Measurements from ENCODE around the gene COA7.

The COA7 gene

GRCh38 chr1:52667984-52668383, 30.2 kb downstream of the COA7 start:
- no peak for TF ChIP-seq POLR2A (IDR thresholded peaks at IDR 0.05; ENCODE audit: low read depth, low read length)
- FAIRE-seq (no peak), DNase-seq (ENCODE audit: insufficient read length, low spot score) (no peak)

DNA sequence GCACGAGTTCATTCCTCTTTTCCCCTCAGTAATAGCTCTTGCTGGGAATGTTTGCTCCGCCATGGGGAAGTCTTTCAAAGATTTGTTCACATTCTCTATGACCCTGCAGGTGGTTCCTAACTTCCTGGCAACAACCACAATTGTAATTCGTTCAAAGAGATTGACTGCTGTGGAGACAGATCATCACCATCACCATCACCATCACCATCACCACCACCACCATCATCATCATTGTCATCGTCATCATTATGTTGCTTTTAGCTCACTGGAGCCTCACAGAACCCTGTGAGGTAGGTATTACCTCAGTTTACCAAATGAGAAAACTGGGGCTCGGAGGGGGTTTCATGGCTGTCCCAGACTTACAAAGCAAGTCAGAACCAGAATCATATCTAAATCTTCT, 30.9 kb downstream of the COA7 start:
- no peak for TF ChIP-seq POLR2A (IDR thresholded peaks at IDR 0.05; ENCODE audit: low read depth, low read length)
- FAIRE-seq (no peak), DNase-seq (ENCODE audit: insufficient read length, low spot score) (no peak)

DNA sequence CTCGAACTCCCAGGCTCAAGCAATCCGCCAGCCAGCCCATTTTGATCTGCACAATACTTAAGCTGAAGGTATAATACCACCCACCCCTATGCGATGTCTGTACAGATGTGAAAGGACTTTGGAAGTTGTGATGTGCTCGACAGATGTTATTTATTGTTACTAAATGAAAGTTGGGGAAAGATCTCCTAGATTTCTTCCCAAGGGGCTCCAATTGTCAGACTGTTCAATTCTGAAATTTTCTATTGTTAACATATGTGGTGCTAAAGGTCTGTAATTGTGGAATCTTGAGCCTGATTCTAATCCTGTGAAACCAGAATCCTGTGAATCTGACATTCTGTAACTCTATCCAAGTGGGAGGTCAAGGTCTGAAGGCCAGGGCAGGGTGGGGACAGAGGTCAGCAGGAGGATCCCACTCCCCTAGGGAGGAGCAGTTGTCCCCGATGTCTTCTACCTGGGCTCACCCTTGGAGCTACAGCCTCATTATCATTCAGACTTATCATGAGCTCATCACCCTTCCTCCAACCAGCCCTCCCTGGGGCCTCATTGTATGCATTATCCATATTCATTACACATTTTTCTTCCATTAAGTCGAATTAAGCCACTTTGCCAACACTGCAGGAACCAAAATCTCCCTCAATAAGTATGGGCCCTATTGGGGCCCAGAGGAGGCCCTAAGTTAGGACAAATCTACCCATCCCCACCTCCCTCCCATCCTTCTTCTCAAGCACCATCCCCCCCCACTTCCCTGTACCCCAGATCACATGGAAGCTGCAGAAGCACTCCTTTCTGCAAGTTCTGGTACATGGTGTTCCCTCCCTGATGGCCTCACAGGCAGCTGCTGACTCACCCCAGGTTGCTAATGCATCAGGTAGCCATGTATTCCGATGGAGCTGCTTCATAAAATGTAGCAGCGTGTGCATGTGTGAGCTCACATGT, 32.9 kb downstream of the COA7 start:
- TF ChIP-seq POLR2A (IDR thresholded peaks at IDR 0.05; ENCODE audit: low read depth, low read length): no peak
- DNase-seq (ENCODE audit: insufficient read length, low spot score) (no peak), FAIRE-seq (no peak)

- FAIRE-seq: no peak
- TF ChIP-seq POLR2A (IDR thresholded peaks at IDR 0.05; ENCODE audit: low read depth, low read length): no peak
- no peak for DNase-seq (ENCODE audit: insufficient read length, low spot score)
Measured at GRCh38 chr1:52663716-52664115, 34.4 kb downstream of the COA7 start.

DNA sequence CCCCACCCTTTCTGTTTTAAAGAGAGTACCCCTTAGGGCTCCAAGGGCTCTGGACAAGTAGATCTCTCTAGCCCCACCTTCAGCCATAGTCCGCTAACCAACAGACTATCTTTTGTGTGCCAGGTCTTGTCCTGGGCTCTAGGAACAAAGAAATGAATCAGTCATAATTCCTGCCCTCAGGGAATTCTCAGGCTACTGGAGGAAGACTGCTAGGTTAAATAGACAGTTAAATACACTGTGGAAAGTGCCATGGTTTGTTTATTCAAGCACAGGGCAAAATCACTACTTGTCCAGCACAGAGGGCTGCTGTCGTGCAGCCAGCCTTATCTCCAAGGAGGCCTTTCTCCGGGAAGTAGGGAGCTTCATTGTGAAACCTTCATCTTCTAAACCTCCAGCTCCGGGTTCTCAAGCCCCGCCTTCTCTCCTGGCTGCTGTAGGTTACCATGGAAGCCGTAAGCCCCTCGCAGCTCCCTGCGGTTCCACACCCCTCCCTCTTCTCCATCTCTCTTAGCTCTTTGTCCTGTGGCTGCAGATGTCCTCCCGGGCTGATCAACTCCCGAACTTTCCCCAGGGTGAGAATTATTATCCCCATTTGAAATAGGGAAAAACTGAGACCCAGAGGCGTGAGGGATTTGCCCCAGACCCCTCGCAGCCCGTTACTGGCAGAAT, 35.4 kb downstream of the COA7 start:
- FAIRE-seq (peak; percentile 58), DNase-seq (ENCODE audit: insufficient read length, low spot score) (peak; percentile 43)
- TF ChIP-seq POLR2A (IDR thresholded peaks at IDR 0.05; ENCODE audit: low read depth, low read length): no peak

DNA sequence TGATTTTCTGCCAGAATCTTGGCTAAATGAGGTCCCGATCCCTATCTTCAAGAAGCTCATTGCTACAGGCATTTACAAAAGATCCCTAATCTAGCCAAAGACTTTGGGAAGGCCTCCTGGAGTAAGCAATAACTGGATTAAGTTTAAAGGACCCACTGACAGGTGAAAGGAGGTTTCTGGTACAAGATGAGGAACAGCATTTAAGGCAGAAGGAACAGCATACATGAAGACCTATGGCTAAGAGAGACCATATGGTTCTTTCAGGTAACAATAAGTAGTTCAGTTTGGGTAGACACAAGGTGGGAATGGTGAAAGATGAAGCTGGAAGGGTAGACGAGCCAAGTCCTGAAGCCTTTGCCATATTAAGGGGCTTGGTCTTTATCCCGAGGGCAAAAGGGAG, 37.3 kb downstream of the COA7 start:
- DNase-seq (ENCODE audit: insufficient read length, low spot score): no peak
- no peak for TF ChIP-seq POLR2A (IDR thresholded peaks at IDR 0.05; ENCODE audit: low read depth, low read length)
- FAIRE-seq: no peak

- FAIRE-seq: no peak
- DNase-seq (ENCODE audit: insufficient read length, low spot score): no peak
- TF ChIP-seq POLR2A (IDR thresholded peaks at IDR 0.05; ENCODE audit: low read depth, low read length): no peak
Measured at GRCh38 chr1:52659851-52660596, 38.1 kb downstream of the COA7 start.

DNA sequence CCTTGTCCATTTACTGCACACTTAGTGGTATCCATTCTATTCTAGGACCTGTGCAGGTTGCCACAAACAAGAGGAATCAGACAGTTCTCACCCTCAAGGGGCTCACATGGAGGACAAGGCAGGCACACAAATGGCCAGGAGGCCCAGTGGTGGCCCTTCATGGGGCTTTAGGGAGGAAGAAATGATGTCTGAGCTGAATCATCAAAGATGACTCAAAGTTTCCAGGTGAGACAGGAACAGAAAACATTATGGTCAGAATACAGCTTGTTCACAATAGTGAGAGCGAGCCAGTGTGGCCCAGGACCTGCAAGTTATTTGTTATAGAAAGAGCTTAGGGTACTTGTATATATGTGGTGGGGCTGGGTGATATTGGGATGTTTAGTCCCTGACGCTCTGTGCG, 38.8 kb downstream of the COA7 start:
- no peak for TF ChIP-seq POLR2A (IDR thresholded peaks at IDR 0.05; ENCODE audit: low read depth, low read length)
- DNase-seq (ENCODE audit: insufficient read length, low spot score) (no peak), FAIRE-seq (no peak)

GRCh38 chr1:52658795-52659194, 39.4 kb downstream of the COA7 start:
- DNase-seq (ENCODE audit: insufficient read length, low spot score) (no peak), FAIRE-seq (no peak)
- TF ChIP-seq POLR2A (IDR thresholded peaks at IDR 0.05; ENCODE audit: low read depth, low read length): no peak

DNA sequence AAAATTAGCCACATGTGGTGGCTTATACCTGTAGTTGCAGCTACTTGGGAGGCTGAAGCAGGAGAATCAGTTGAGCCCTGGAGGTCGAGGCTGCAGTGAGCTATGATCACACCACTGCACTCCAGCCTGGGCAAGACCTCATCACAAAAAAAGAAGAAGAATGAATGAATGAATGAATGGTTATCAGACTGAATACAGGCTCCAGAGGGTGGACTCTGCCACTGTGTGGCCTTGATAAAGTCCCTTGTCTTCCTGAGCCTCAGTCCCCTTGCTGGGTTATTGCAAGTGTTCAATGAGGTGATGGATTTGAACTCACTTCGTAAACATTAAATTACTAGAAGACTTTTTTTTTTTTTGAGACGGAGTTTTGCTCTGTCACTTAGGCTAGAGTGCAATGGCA, 40.4 kb downstream of the COA7 start:
- DNase-seq (ENCODE audit: insufficient read length, low spot score) (no peak), FAIRE-seq (no peak)
- TF ChIP-seq POLR2A (IDR thresholded peaks at IDR 0.05; ENCODE audit: low read depth, low read length): no peak

GRCh38 chr1:52654063-52654462, 44.1 kb downstream of the COA7 start:
- DNase-seq (ENCODE audit: insufficient read length, low spot score) (no peak), FAIRE-seq (no peak)
- no peak for TF ChIP-seq POLR2A (IDR thresholded peaks at IDR 0.05; ENCODE audit: low read depth, low read length)

DNA sequence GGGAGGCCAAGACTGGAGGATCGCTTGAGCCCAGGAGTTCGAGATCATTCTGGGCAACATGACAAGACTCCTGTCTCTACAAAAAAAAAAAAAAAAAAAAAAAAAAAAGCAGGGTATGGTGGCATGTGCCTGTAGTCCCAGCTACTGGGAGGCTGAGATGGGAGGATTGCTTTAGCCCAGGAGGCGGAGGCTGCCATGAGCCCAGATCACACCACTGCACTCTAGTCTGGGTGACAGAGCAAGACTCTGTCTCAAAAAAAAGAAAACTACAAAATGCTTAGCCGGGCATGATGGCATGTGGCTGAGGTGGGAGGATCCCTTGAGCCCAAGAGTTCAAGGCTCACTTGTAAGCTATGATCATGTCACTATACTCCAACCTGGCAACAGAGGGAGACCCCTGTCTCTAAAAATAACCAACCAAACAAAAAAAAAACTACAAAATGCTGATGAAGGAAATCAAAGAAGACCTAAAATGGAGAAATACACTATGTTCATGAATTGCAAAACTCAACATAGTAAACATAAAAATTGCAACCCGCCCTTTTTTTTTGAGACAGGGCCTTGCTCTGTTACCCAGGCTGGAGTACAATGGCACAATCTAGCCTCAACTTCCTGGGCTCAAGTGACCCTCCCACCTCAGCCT, 44.8 kb downstream of the COA7 start:
- no peak for DNase-seq (ENCODE audit: insufficient read length, low spot score)
- FAIRE-seq: no peak
- no peak for TF ChIP-seq POLR2A (IDR thresholded peaks at IDR 0.05; ENCODE audit: low read depth, low read length)

GRCh38 chr1:52651904-52652303, 46.2 kb downstream of the COA7 start:
- TF ChIP-seq POLR2A (IDR thresholded peaks at IDR 0.05; ENCODE audit: low read depth, low read length): no peak
- FAIRE-seq: no peak

DNA sequence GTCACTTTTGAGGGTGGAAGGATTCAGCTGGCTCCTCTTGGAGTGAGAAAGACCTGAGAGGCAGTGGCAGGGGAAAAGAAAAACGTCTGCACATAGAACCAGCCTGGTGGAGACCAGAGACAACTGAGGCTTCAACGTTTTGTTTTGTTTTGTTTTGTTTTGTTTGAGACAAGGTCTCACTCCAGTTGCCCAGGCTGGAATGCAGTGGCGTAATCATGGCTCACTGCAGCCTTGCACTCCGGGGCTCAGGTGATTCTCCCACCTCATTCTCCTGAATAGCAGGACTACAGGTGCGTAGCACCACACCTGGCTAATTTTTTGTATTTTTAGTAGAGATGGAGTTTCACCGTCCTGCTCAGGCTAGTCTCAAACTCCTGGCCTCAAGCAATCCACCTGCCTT, 52.9 kb downstream of the COA7 start:
- no peak for TF ChIP-seq POLR2A (IDR thresholded peaks at IDR 0.05; ENCODE audit: low read depth, low read length)
- DNase-seq (ENCODE audit: insufficient read length, low spot score): no peak
- no peak for FAIRE-seq

More at GRCh38 chr1:52651904-52652303, 46.2 kb downstream of the COA7 start:
- no peak for DNase-seq (ENCODE audit: insufficient read length, low spot score)

All from H54 (cell line).